Medulla oblongata (tissue), 1 donor: ENCODE data around the gene ARHGEF3.
"Not testable (repeated sequence)": the region's sequence is repeated elsewhere in the genome, so short reads cannot be mapped to it uniquely, and the experiment has no call there.

Experiments used
- DNase-seq: peaks from one replicate; pipeline ENCODE4 v3.0.0-alpha.2; 2015; ENCODE audit errors: extremely low spot score

ARHGEF3 gene

GRCh38 chr3:56771376-56771775 is 30.4 kb downstream of the ARHGEF3 start:
- DNase-seq, result no peak

- DNase-seq, result peak; percentile 40
Measured at GRCh38 chr3:56769116-56769707, 32.5 kb downstream of the ARHGEF3 start.

GRCh38 chr3:56764904-56765547 is 36.7 kb downstream of the ARHGEF3 start:
- no peak for DNase-seq

GRCh38 chr3:56764184-56764583 is 37.6 kb downstream of the ARHGEF3 start:
- DNase-seq, result no peak

GRCh38 chr3:56763233-56763632 is 38.5 kb downstream of the ARHGEF3 start:
- no peak for DNase-seq

GRCh38 chr3:56762718-56763117 is 39.0 kb downstream of the ARHGEF3 start:
- no peak for DNase-seq

GRCh38 chr3:56761887-56762651 is 39.7 kb downstream of the ARHGEF3 start:
- no peak for DNase-seq

GRCh38 chr3:56761023-56761422 is 40.7 kb downstream of the ARHGEF3 start:
- no peak for DNase-seq

- DNase-seq, result no peak
Measured at GRCh38 chr3:56759532-56759931, 42.2 kb downstream of the ARHGEF3 start.

- DNase-seq, result no peak
Measured at GRCh38 chr3:56758539-56758981, 43.2 kb downstream of the ARHGEF3 start.

GRCh38 chr3:56758042-56758441 is 43.7 kb downstream of the ARHGEF3 start:
- DNase-seq, result not testable (repeated sequence)

- DNase-seq, result no peak
Measured at GRCh38 chr3:56754741-56755417, 46.9 kb downstream of the ARHGEF3 start.

- DNase-seq, result no peak
Measured at GRCh38 chr3:56753206-56753820, 48.4 kb downstream of the ARHGEF3 start.

- DNase-seq, result no peak
Measured at GRCh38 chr3:56751056-56751707, 50.6 kb downstream of the ARHGEF3 start.

- DNase-seq, result peak; percentile 45
Measured at GRCh38 chr3:56748663-56749231, 53.0 kb downstream of the ARHGEF3 start.

GRCh38 chr3:56747150-56747549 is 54.6 kb downstream of the ARHGEF3 start:
- no peak for DNase-seq

GRCh38 chr3:56744016-56744415 is 57.7 kb downstream of the ARHGEF3 start:
- DNase-seq, result no peak

GRCh38 chr3:56742887-56743286 is 58.9 kb downstream of the ARHGEF3 start:
- DNase-seq, result no peak

GRCh38 chr3:56739036-56739435 is 62.7 kb downstream of the ARHGEF3 start:
- no peak for DNase-seq

- DNase-seq, result no peak
Measured at GRCh38 chr3:56737006-56737405, 64.7 kb downstream of the ARHGEF3 start.

GRCh38 chr3:56732109-56732508 is 69.6 kb downstream of the ARHGEF3 start:
- no peak for DNase-seq
